GM12878 (cell line): Measurements from ENCODE around the gene OR8B2. TPM values are rescaled to one million over a fixed set of nuclear protein-coding genes. Genes with fewer than 3 reads are reported as not detected.

Source experiments
- ATAC-seq: fragments of 200-7000 bp; cut with Tn5 transposase; 3 replicates; pipeline ENCODE4 v1.9.1; 2020; ENCODE audit warnings: mild to moderate bottlenecking, moderate library complexity
- BruUV-seq: library from RNA; stranded (reverse); fragments of 400-500 nt; replicated peaks from 2 replicates; lab custom pipeline; 2021; lab: Mats Ljungman, UMichigan
- CTCF ChIA-PET: fragments of 300-600 bp; sonication (Branson Sonifier 250); formaldehyde crosslinking; extraction: SDS; loops from one replicate; lab custom pipeline; 2021; ENCODE audit warnings: inconsistent platforms; lab: Yijun Ruan, JAX
- POLR2A ChIA-PET: fragments of 350-600 bp; formaldehyde crosslinking; extraction: SDS; loops from one replicate; lab custom pipeline; 2021; ENCODE audit warnings: inconsistent platforms; lab: Charles Lee
- RAD21 ChIA-PET: fragments of 300-600 bp; sonication (Branson Sonifier 250); formaldehyde crosslinking; loops from one replicate; lab custom pipeline; 2023; ENCODE audit warnings: antibody characterized with exemption; ENCODE audit not compliant: unreplicated experiment; lab: Charles Lee
- SMC1A ChIA-PET: fragments of 300-600 bp; sonication (Branson Sonifier 250); formaldehyde crosslinking; loops from one replicate; lab custom pipeline; 2023; ENCODE audit not compliant: unreplicated experiment, uncharacterized antibody; lab: Charles Lee
- DNase-seq: peaks from one replicate; pipeline ENCODE4 v3.0.0-alpha.2; 2011; ENCODE audit warnings: low read depth, low spot score
- FAIRE-seq: peaks from 3 replicates; lab custom pipeline; 2011; peaks lifted over from hg19 to GRCh38; lab: Jason Lieb, UNC
- H2AFZ ChIP-seq: 2 replicates; pipeline ENCODE4 v1.6.0; 2011; ENCODE audit warnings: low read depth, low read length, control low read depth; ENCODE audit not compliant: control insufficient read depth
- H3K27ac ChIP-seq: 2 replicates; pipeline ENCODE4 v1.5.1; 2011; ENCODE audit warnings: control low read depth; ENCODE audit not compliant: control insufficient read depth, insufficient read depth
- H3K27me3 ChIP-seq, 2 experiments: replicated peaks in 1 of 2; 2 replicates each; pipeline versions ENCODE4 v1.6.0 to v1.6.1; 2011; ENCODE audit warnings: low read length in 1 of 2; ENCODE audit not compliant: control insufficient read depth in 2 of 2, insufficient read depth in 2 of 2
- H3K36me3 ChIP-seq, 2 experiments: 2 replicates each; pipeline ENCODE4 v1.5.1; 2011; ENCODE audit warnings: low read length in 1 of 2; ENCODE audit not compliant: control insufficient read depth in 2 of 2, insufficient read depth in 2 of 2
- H3K4me1 ChIP-seq: 2 replicates; pipeline ENCODE4 v1.6.1; 2011; ENCODE audit warnings: mild to moderate bottlenecking, low read length, moderate library complexity, mixed read lengths; ENCODE audit not compliant: control insufficient read depth, insufficient read depth
- H3K4me2 ChIP-seq: 2 replicates; pipeline ENCODE4 v1.6.0; 2011; ENCODE audit warnings: control low read depth; ENCODE audit not compliant: control insufficient read depth, insufficient read depth
- H3K4me3 ChIP-seq: fragments of 200-600 bp; sonication (generic); 2 replicates; pipeline ENCODE4 v1.5.1; 2016
- H3K79me2 ChIP-seq: 2 replicates; pipeline ENCODE4 v1.6.0; 2011; ENCODE audit warnings: low read length; ENCODE audit not compliant: control insufficient read depth, insufficient read depth
- H3K9ac ChIP-seq: 2 replicates; pipeline ENCODE4 v1.8.0; 2011; ENCODE audit warnings: low read length, control low read depth, mixed read lengths; ENCODE audit not compliant: control insufficient read depth, insufficient read depth
- H3K9me3 ChIP-seq: replicated peaks from 3 replicates; pipeline ENCODE4 v1.5.1; 2011; ENCODE audit warnings: mild to moderate bottlenecking, low read length; ENCODE audit not compliant: control insufficient read depth, insufficient read depth
- H4K20me1 ChIP-seq: 2 replicates; pipeline ENCODE4 v1.6.0; 2011; ENCODE audit not compliant: control insufficient read depth, insufficient read depth
- CEBPZ ChIP-seq: fragments of 150-350 bp; IDR thresholded peaks from 2 replicates; pipeline ENCODE4 v1.6.1; 2016; ENCODE audit warnings: low read depth, low read length
- CREB1 ChIP-seq: IDR thresholded peaks from 2 replicates; pipeline ENCODE4 v1.6.1; 2012; ENCODE audit warnings: low read depth, mild to moderate bottlenecking, inconsistent platforms
- CUX1 ChIP-seq: IDR thresholded peaks from 2 replicates; pipeline ENCODE4 v1.6.1; 2012; ENCODE audit warnings: improper control_type of control experiment, low read depth, low read length; ENCODE audit not compliant: insufficient replicate concordance
- KLF5 ChIP-seq: fragments of 450-650 bp; IDR thresholded peaks from 2 replicates; pipeline ENCODE4 v1.6.1; 2014; ENCODE audit warnings: mild to moderate bottlenecking; ENCODE audit not compliant: partially characterized antibody
- POLR2A ChIP-seq: IDR thresholded peaks from 2 replicates; pipeline ENCODE4 v1.6.1; 2011; ENCODE audit warnings: low read depth, mild to moderate bottlenecking, low read length
- RCOR1 ChIP-seq: conservative IDR thresholded peaks from 2 replicates; pipeline ENCODE4 v1.6.1; 2012; ENCODE audit warnings: low read depth, low read length, improper control_type of control experiment
- SRF ChIP-seq, 2 experiments: IDR thresholded peaks; 2 replicates each; pipeline ENCODE4 v1.6.1; 2011; ENCODE audit warnings: low read depth in 2 of 2, low read length in 2 of 2, mild to moderate bottlenecking in 1 of 2, moderate library complexity in 1 of 2
- YY1 ChIP-seq: IDR thresholded peaks from 2 replicates; pipeline ENCODE4 v1.6.1; 2011; ENCODE audit warnings: low read depth, mild to moderate bottlenecking, low read length
- ZBED1 ChIP-seq: IDR thresholded peaks from 2 replicates; pipeline ENCODE4 v1.6.1; 2016; ENCODE audit warnings: borderline replicate concordance
- ZNF384 ChIP-seq: IDR thresholded peaks from 2 replicates; pipeline ENCODE4 v1.6.1; 2012; ENCODE audit warnings: low read depth, mild to moderate bottlenecking, low read length, improper control_type of control experiment, borderline replicate concordance
- WGBS: methylation state at CpG from one replicate; pipeline ENCODE4 v1.1.6; 2016; ENCODE audit warnings: low lambda C conversion rate; ENCODE audit not compliant: insufficient replicate concordance, insufficient coverage; ENCODE audit errors: missing lambda C conversion rate; 5-methylcytosine and 5-hydroxymethylcytosine counted together
- in situ Hi-C: fragments of 300-500 bp; cut with MboI; formaldehyde crosslinking; loops from 9 replicates; pipeline ENCODE4 v1.14.3; 2018; ENCODE audit warnings: mixed read lengths
- intact Hi-C: fragments of 100-400 bp; cut with micrococcal nuclease; formaldehyde crosslinking; loops from one replicate; pipeline ENCODE4 v1.14.2; 2022; ENCODE audit not compliant: unreplicated experiment
- polyA plus RNA-seq, 11 experiments: library from polyadenylated mRNA; depleted of rRNA in 4 of 11; unstranded in 6 of 11; stranded (reverse) in 5 of 11; fragments of >200 nt; fragmentation: Nextera tagmentation in 4 of 11; fragmentation: Illumina TruSeq in 1 of 11; extraction: Ambion mirVana in 4 of 11; extraction: Trizol in 1 of 11; gene quantifications; 1 replicate in 1 of 11; 2 replicates in 10 of 11; pipeline versions ENCODE4 v1.2.1 to v1.2.3, GENCODE V29; 2011 to 2016; ENCODE audit warnings: inconsistent platforms in 2 of 11, missing spikeins in 2 of 11, low read depth in 1 of 11
- total RNA-seq, 4 experiments: library from RNA; depleted of rRNA in 3 of 4; stranded (reverse); fragments of >200 nt in 3 of 4; fragmentation: Illumina TruSeq in 1 of 4; extraction: Trizol in 1 of 4; gene quantifications; 2 replicates each; pipeline versions ENCODE4 v1.2.1 to v1.2.3, GENCODE V29; 2013 to 2021
- TF ChIP-seq, protein P1 (sequence below): IDR thresholded peaks from 2 replicates; pipeline ENCODE4 v1.6.1; 2011; ENCODE audit warnings: mild to moderate bottlenecking, low read depth, low read length, moderate library complexity; ENCODE audit not compliant: insufficient replicate concordance

OR8B2 gene
- total and polyA plus RNA-seq, 10 of the 15 experiments (the other 5 are each of a cell fraction or from before 2014, with no cell fraction given), result not detected

- ChIA-PET POLR2A (no interaction called here), SMC1A (no interaction called here), RAD21 (no interaction called here), CTCF (interaction anchor here (1.6 kb wide), 1 partner anchor 12 kb away, joined by 4 read pairs; no protein-coding TSS in a partner anchor)
- H3K36me3 ChIP-seq, result no peaks in the 10 kb centered on the region
- no peaks in the 10 kb centered on the region for H3K4me1 ChIP-seq
- no TSS peak for BruUV-seq
- no peak for FAIRE-seq
- intact Hi-C loops, result no loop called here
- in situ Hi-C loops, result no loop called here
- H3K4me2 ChIP-seq, result no peak overlapping the region
- H3K9me3 ChIP-seq, result no peaks in the 10 kb centered on the region
- no peak overlapping the region for H3K4me3 ChIP-seq
- no peak overlapping the region for H2AFZ ChIP-seq
- DNase-seq, result no peak
- ATAC-seq, result no peak
- no peak overlapping the region for H3K27ac ChIP-seq
- TF ChIP-seq CUX1 (no peak), CEBPZ (no peak), ZBED1 (no peak), POLR2A (no peak), CREB1 (no peak), SRF (IDR thresholded peaks at IDR 0.05; ENCODE audit: low read depth in 2 of 2, low read length in 2 of 2) (no peak), RCOR1 (no peak), ZNF384 (no peak), KLF5 (no peak), YY1 (no peak)
- TF ChIP-seq, protein P1, sequence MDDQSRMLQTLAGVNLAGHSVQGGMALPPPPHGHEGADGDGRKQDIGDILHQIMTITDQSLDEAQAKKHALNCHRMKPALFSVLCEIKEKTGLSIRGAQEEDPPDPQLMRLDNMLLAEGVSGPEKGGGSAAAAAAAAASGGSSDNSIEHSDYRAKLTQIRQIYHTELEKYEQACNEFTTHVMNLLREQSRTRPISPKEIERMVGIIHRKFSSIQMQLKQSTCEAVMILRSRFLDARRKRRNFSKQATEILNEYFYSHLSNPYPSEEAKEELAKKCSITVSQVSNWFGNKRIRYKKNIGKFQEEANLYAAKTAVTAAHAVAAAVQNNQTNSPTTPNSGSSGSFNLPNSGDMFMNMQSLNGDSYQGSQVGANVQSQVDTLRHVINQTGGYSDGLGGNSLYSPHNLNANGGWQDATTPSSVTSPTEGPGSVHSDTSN, result no peak
- no peaks in the 10 kb centered on the region for H4K20me1 ChIP-seq
- H3K79me2 ChIP-seq, result no peaks in the 10 kb centered on the region
- WGBS, result 29% methylated on average over 5 of the region's 5 CpGs
- H3K9ac ChIP-seq, result no peak overlapping the region
- H3K27me3 ChIP-seq, result no peaks in the 10 kb centered on the region
Measured at GRCh38 chr11:124344346-124344745, 40.0 kb downstream of the OR8B2 start.
